ENCODE measurements around the gene ZNF730.
"Not testable (repeated sequence)": the region's sequence is repeated elsewhere in the genome, so short reads cannot be mapped to it uniquely, and the experiment has no call there.

DNA sequence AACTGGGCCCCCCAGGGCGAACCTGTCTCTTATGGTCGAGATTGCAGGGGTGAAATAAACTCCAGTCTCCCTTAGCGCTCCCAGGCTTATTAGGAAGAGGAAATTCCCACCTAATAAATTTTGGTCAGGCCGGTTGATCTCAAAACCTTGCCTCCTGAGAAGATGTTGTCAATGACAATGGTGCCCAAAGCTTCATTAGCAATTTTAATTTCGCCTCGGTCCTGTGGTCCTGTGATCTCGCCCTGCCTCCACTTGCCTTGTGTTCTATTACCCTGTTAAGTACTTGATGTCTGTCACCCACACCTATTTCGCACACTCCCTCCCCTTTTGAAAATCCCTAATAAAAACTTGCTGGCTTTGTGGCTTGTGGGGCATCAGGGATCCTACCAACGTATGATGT lies 51.5 kb downstream of the ZNF730 start:
- TF ChIP-seq, protein P1, sequence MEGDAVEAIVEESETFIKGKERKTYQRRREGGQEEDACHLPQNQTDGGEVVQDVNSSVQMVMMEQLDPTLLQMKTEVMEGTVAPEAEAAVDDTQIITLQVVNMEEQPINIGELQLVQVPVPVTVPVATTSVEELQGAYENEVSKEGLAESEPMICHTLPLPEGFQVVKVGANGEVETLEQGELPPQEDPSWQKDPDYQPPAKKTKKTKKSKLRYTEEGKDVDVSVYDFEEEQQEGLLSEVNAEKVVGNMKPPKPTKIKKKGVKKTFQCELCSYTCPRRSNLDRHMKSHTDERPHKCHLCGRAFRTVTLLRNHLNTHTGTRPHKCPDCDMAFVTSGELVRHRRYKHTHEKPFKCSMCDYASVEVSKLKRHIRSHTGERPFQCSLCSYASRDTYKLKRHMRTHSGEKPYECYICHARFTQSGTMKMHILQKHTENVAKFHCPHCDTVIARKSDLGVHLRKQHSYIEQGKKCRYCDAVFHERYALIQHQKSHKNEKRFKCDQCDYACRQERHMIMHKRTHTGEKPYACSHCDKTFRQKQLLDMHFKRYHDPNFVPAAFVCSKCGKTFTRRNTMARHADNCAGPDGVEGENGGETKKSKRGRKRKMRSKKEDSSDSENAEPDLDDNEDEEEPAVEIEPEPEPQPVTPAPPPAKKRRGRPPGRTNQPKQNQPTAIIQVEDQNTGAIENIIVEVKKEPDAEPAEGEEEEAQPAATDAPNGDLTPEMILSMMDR (IDR thresholded peaks at IDR 0.05), result not testable (repeated sequence)
- TF ChIP-seq POLR2A (IDR thresholded peaks at IDR 0.05), result not testable (repeated sequence)
